Transverse colon (tissue), 4 donors: ENCODE results near the gene TBCEL.

Experiments
- CTCF ChIP-seq, 5 experiments: fragments of 200-600 bp in 3 of 5; fragments of 450-650 bp in 2 of 5; sonication (generic) in 3 of 5; IDR thresholded peaks; 1 replicate in 2 of 5; 2 replicates in 3 of 5; pipeline ENCODE4 v1.5.1; 2016 to 2017; ENCODE audit warnings: antibody characterized with exemption in 5 of 5, inconsistent platforms in 3 of 5, mild to moderate bottlenecking in 2 of 5, moderate library complexity in 1 of 5
- POLR2A ChIP-seq: fragments of 450-650 bp; IDR thresholded peaks from one replicate; pipeline ENCODE4 v1.6.1; 2016; ENCODE audit warnings: antibody characterized with exemption, mild to moderate bottlenecking, moderate library complexity
- POLR2AphosphoS5 ChIP-seq, 3 donors: sonication (generic); formaldehyde crosslinking; IDR thresholded peaks; one replicate each; pipeline ENCODE4 v1.6.1; 2016; ENCODE audit warnings: antibody characterized with exemption in 3 of 3

GRCh38 chr11:121099364-121099763, 75.5 kb downstream of the TBCEL start:
- TF ChIP-seq CTCF (IDR thresholded peaks at IDR 0.05) = no peak
- no peak for TF ChIP-seq POLR2A
- TF ChIP-seq POLR2AphosphoS5 (IDR thresholded peaks at IDR 0.05) = no peak
